Natural killer cell (primary cell): ENCODE results near the gene PELI3. TPM values are rescaled to one million over a fixed set of nuclear protein-coding genes. Genes with fewer than 3 reads are reported as not detected.

Experiments used
- ATAC-seq, 3 donors: fragments of 150-1000 bp in 2 of 3; fragments of 200-7000 bp in 1 of 3; cut with Tn5 transposase; 1 replicate in 1 of 3; 2 replicates in 2 of 3; pipeline ENCODE4 v1.10.0; 2021; ENCODE audit warnings: mild to moderate bottlenecking in 2 of 3, moderate library complexity in 2 of 3
- DNase-seq, 2 donors: peaks; one replicate each; pipeline versions ENCODE4 v3.0.0 to v3.0.0-alpha.2; 2013 to 2021; ENCODE audit warnings: mixed read lengths in 1 of 2
- H3K27ac ChIP-seq: one replicate; pipeline ENCODE4 v1.5.1; 2013; ENCODE audit warnings: mild to moderate bottlenecking, low read length
- H3K27me3 ChIP-seq: one replicate; pipeline ENCODE4 v1.6.1; 2013; ENCODE audit warnings: low read length; ENCODE audit not compliant: control insufficient read depth, insufficient read depth
- H3K36me3 ChIP-seq: one replicate; pipeline ENCODE4 v1.6.1; 2013; ENCODE audit warnings: low read length; ENCODE audit not compliant: control insufficient read depth, insufficient read depth
- H3K4me1 ChIP-seq: one replicate; pipeline ENCODE4 v1.6.1; 2013; ENCODE audit warnings: low read length; ENCODE audit not compliant: control insufficient read depth, insufficient read depth
- H3K4me3 ChIP-seq: one replicate; pipeline ENCODE4 v1.5.1; 2013; ENCODE audit warnings: low read length
- H3K9me3 ChIP-seq: one replicate; pipeline ENCODE4 v1.6.1; 2013; ENCODE audit warnings: low read length; ENCODE audit not compliant: control insufficient read depth, insufficient read depth
- H3K27ac Mint-ChIP-seq, 2 donors: one replicate each; pipeline ENCODE4 v1.8.0; 2022; ENCODE audit warnings: mild to moderate bottlenecking in 2 of 2, mixed read lengths in 2 of 2, moderate library complexity in 1 of 2
- H3K27me3 Mint-ChIP-seq, 2 donors: one replicate each; pipeline ENCODE4 v1.8.0; 2022; ENCODE audit warnings: low read depth in 2 of 2, mixed read lengths in 2 of 2
- H3K36me3 Mint-ChIP-seq: one replicate; pipeline ENCODE4 v1.8.0; 2022; ENCODE audit warnings: mixed read lengths
- H3K4me1 Mint-ChIP-seq, 2 donors: one replicate each; pipeline ENCODE4 v1.8.0; 2022; ENCODE audit warnings: mixed read lengths in 2 of 2
- H3K4me3 Mint-ChIP-seq: one replicate; pipeline ENCODE4 v1.8.0; 2022; ENCODE audit warnings: mild to moderate bottlenecking, moderate library complexity, mixed read lengths
- H3K9me3 Mint-ChIP-seq, 2 donors: one replicate each; pipeline ENCODE4 v1.8.0; 2022; ENCODE audit warnings: mixed read lengths in 2 of 2
- CTCF ChIP-seq: fragments of 200-600 bp; IDR thresholded peaks from one replicate; pipeline ENCODE4 v1.8.0; 2022; ENCODE audit warnings: antibody characterized with exemption
- WGBS: methylation state at CpG from one replicate; pipeline ENCODE4 v1.1.7; 2013; ENCODE audit warnings: missing lambda C conversion rate; ENCODE audit not compliant: insufficient coverage; 5-methylcytosine and 5-hydroxymethylcytosine counted together
- intact Hi-C: fragments of 100-400 bp; cut with micrococcal nuclease; formaldehyde crosslinking; loops from one replicate; pipeline ENCODE4 v1.14.2; 2022
- total RNA-seq, 4 donors: library from RNA; stranded (reverse); fragments of 120-200 nt in 1 of 4; gene quantifications; one replicate each; pipeline versions ENCODE4 v1.2.3 to v1.2.4, GENCODE V29; 2013 to 2022

The PELI3 gene
- total RNA-seq, 3 donors from 2014 or later (not counting 1 experiment from before 2014, with no cell fraction given), result 5.3 to 6.3 (median 5.6) TPM

DNA sequence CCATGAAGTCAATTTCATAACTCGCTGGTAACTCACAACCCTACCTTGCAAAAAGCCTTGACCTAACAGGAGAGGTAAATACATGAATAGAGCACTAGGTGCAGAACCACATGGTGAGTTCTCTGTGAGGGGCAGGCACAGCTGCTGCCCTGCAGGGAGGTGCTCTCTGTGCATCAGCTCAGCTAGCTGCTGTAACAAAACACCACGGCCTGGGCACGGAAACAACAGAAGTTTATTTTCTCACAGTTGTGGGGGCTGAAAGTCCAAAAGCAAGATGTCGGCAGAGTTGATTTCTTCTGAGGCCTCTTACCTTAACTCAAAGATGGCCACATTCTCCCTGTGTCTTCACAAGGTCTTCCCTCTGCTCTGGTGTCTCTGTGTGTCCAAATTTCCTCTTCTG is 15.0 kb upstream of the PELI3 start:
- Mint-ChIP-seq H3K4me3 (no peak overlapping the region), H3K36me3 (no peaks in the 10 kb centered on the region), H3K4me1 (peaks cover 18% of the 10 kb centered on the region in 2 donors), H3K27ac (no peak overlapping the region), H3K27me3 (peaks cover 0 to 17% of the 10 kb centered on the region in 2 donors), H3K9me3 (no peaks in the 10 kb centered on the region)
- Histone ChIP-seq H3K27me3 (no peaks in the 10 kb centered on the region), H3K4me3 (no peak overlapping the region), H3K9me3 (no peaks in the 10 kb centered on the region), H3K27ac (no peak overlapping the region), H3K4me1 (peaks cover 6% of the 10 kb centered on the region), H3K36me3 (no peaks in the 10 kb centered on the region)
- no peak for ATAC-seq
- intact Hi-C loops, result no loop called here
- DNase-seq, result no peak
- no peak for TF ChIP-seq CTCF
- 76% methylated on average over 4 of the region's 4 CpGs for WGBS

GRCh38 chr11:66454247-66454646 is 12.5 kb upstream of the PELI3 start:
- H3K4me3 Mint-ChIP-seq, result no peak overlapping the region
- intact Hi-C loops, result no loop called here
- H3K27me3 ChIP-seq, result no peaks in the 10 kb centered on the region
- no peak overlapping the region for H3K4me3 ChIP-seq
- H3K27ac ChIP-seq, result no peak overlapping the region
- H3K27me3 Mint-ChIP-seq, result peaks cover 0 to 14% of the 10 kb centered on the region in 2 donors
- no peaks in the 10 kb centered on the region for H3K36me3 Mint-ChIP-seq
- WGBS, result 32% methylated on average over 6 of the region's 6 CpGs
- TF ChIP-seq CTCF, result no peak
- DNase-seq (no peak), ATAC-seq (peak in 1 of 3 donors; percentile 36)
- H3K9me3 ChIP-seq, result no peaks in the 10 kb centered on the region
- H3K9me3 Mint-ChIP-seq, result no peaks in the 10 kb centered on the region
- H3K36me3 ChIP-seq, result no peaks in the 10 kb centered on the region
- no peak overlapping the region for H3K27ac Mint-ChIP-seq
- peaks cover 12% of the 10 kb centered on the region for H3K4me1 ChIP-seq
- peaks cover 18% of the 10 kb centered on the region in 2 donors for H3K4me1 Mint-ChIP-seq

DNA sequence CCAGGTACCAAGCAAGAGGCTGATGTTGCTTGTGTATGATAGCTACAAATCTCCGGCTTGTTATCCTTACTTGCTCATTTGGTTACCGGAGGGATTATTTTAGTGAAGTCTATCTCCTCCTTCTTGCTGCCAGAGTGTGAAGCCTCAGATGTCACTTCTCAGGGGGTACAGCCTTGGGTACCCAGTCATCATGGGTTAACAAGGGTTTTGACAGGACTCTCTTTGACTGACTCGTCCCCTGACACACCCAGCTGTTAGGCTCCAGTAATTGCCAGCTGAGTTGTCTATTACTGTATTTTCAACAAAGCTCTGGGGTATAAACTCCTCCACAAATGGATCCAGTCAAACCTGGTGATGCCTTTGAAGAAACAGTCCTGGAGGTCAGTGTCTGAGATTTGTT is 11.9 kb upstream of the PELI3 start:
- peaks cover 17% of the 10 kb centered on the region for H3K4me1 ChIP-seq
- H3K4me1 Mint-ChIP-seq, result peaks cover 18% of the 10 kb centered on the region in 2 donors
- H3K27ac Mint-ChIP-seq, result no peak overlapping the region
- ATAC-seq (no peak), DNase-seq (no peak)
- no peaks in the 10 kb centered on the region for H3K9me3 Mint-ChIP-seq
- no peak overlapping the region for H3K27ac ChIP-seq
- no peak overlapping the region for H3K4me3 ChIP-seq
- H3K9me3 ChIP-seq, result no peaks in the 10 kb centered on the region
- intact Hi-C loops, result no loop called here
- no peaks in the 10 kb centered on the region for H3K27me3 ChIP-seq
- TF ChIP-seq CTCF, result no peak
- no peaks in the 10 kb centered on the region for H3K36me3 ChIP-seq
- H3K36me3 Mint-ChIP-seq, result no peaks in the 10 kb centered on the region
- H3K27me3 Mint-ChIP-seq, result peaks cover 0 to 14% of the 10 kb centered on the region in 2 donors
- H3K4me3 Mint-ChIP-seq, result no peak overlapping the region
- 64% methylated on average over 3 of the region's 3 CpGs for WGBS

DNA sequence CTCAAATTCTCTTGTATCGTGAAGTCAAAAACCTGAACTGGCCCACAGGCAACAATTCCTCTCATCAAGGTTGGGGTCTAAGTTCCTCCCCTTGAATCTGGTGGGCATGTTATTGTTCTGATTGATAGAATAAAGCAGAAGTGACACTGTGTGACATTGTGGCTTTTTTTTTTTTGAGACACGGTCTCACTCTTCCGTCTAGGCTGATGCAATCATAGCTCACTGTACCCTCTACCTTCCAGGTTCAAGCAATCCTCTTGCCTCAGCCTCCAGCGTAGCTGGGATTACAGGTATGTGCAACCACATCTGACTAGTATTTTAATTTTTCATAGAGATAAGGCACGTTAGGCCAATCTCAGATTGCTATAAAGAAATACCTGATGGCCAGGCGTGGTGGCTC is 8.9 kb upstream of the PELI3 start:
- intact Hi-C loops, result no loop called here
- TF ChIP-seq CTCF, result no peak
- peaks cover 0 to 4% of the 10 kb centered on the region in 2 donors for H3K27me3 Mint-ChIP-seq

More for the DNA sequence above, 8.9 kb upstream of the PELI3 start:
- H3K4me3 Mint-ChIP-seq, result no peak overlapping the region
- Histone ChIP-seq H3K27ac (no peak overlapping the region), H3K36me3 (no peaks in the 10 kb centered on the region), H3K4me1 (peaks cover 17% of the 10 kb centered on the region), H3K27me3 (no peaks in the 10 kb centered on the region), H3K4me3 (no peak overlapping the region), H3K9me3 (no peaks in the 10 kb centered on the region)
- peaks cover 18% of the 10 kb centered on the region in 2 donors for H3K4me1 Mint-ChIP-seq
- H3K9me3 Mint-ChIP-seq, result no peaks in the 10 kb centered on the region
- no peak overlapping the region for H3K27ac Mint-ChIP-seq
- 60% methylated on average over 5 of the region's 6 CpGs for WGBS
- no peak for DNase-seq
- ATAC-seq, result no peak
- H3K36me3 Mint-ChIP-seq, result no peaks in the 10 kb centered on the region
